Activated CD4-positive, alpha-beta memory T cell treated with anti-CD3 and anti-CD28 coated beads for 36 hours (primary cell): Measurements from ENCODE around the gene GALNT12. TPM values are rescaled to one million over a fixed set of nuclear protein-coding genes. Genes with fewer than 3 reads are reported as not detected.

ENCODE experiments used
- CTCF ChIA-PET: fragments of 350-600 bp; sonication (Branson Sonifier 250); formaldehyde crosslinking; loops from one replicate; lab custom pipeline; 2021; ENCODE audit warnings: antibody characterized with exemption, inconsistent platforms; lab: Charles Lee
- POLR2A ChIA-PET: fragments of 350-600 bp; sonication (Branson Sonifier 250); formaldehyde crosslinking; loops from one replicate; lab custom pipeline; 2021; ENCODE audit warnings: antibody characterized with exemption; lab: Charles Lee
- DNase-seq: peaks from one replicate; pipeline ENCODE4 v3.0.0-alpha.2; 2020
- H3K27ac Mint-ChIP-seq: one replicate; pipeline ENCODE4 v1.8.0; 2021; ENCODE audit warnings: mixed read lengths
- H3K27me3 Mint-ChIP-seq: one replicate; pipeline ENCODE4 v1.8.0; 2021; ENCODE audit warnings: mixed read lengths
- H3K36me3 Mint-ChIP-seq: one replicate; pipeline ENCODE4 v1.8.0; 2021; ENCODE audit warnings: mixed read lengths
- H3K4me1 Mint-ChIP-seq: one replicate; pipeline ENCODE4 v1.8.0; 2021; ENCODE audit warnings: low read depth, mixed read lengths
- H3K4me3 Mint-ChIP-seq: one replicate; pipeline ENCODE4 v1.8.0; 2021; ENCODE audit warnings: mild to moderate bottlenecking, mixed read lengths
- H3K9me3 Mint-ChIP-seq: one replicate; pipeline ENCODE4 v1.8.0; 2021; ENCODE audit warnings: mixed read lengths
- intact Hi-C: fragments of 100-400 bp; cut with micrococcal nuclease; formaldehyde crosslinking; loops from one replicate; pipeline ENCODE4 v1.15.1; 2023
- total RNA-seq, 2 experiments: library from RNA; stranded (reverse); gene quantifications; one replicate each; pipeline ENCODE4 v1.2.3, GENCODE V29; 2021

Gene GALNT12
- total RNA-seq, 2 experiments from 2014 or later, result 6.3 to 7.9 TPM

- POLR2A ChIA-PET, result no interaction called here
- Mint-ChIP-seq H3K4me1 (no peaks in the 10 kb centered on the region), H3K27me3 (no peaks in the 10 kb centered on the region), H3K27ac (no peak overlapping the region), H3K36me3 (peaks cover 12% of the 10 kb centered on the region), H3K9me3 (no peaks in the 10 kb centered on the region), H3K4me3 (no peak overlapping the region)
- no peak for DNase-seq
- CTCF ChIA-PET, result interaction anchor here (3.7 kb wide), 1 partner anchor 10 kb away, joined by 19 read pairs; no protein-coding TSS in a partner anchor
- intact Hi-C loops, result no loop called here
These were observed 22.4 kb upstream of the GALNT12 start for GRCh38 chr9:98784831-98785806.

GRCh38 chr9:98786750-98787510, 20.5 kb upstream of the GALNT12 start:
- Mint-ChIP-seq H3K27ac (no peak overlapping the region), H3K27me3 (no peaks in the 10 kb centered on the region), H3K9me3 (no peaks in the 10 kb centered on the region), H3K36me3 (peaks cover 13% of the 10 kb centered on the region), H3K4me3 (no peak overlapping the region), H3K4me1 (peaks cover 7% of the 10 kb centered on the region)
- ChIA-PET POLR2A (no interaction called here), CTCF (no interaction called here)
- no peak for DNase-seq
- intact Hi-C loops, result no loop called here

- Mint-ChIP-seq H3K27me3 (no peaks in the 10 kb centered on the region), H3K4me3 (no peak overlapping the region), H3K27ac (no peak overlapping the region), H3K36me3 (peaks cover 9% of the 10 kb centered on the region), H3K4me1 (peaks cover 11% of the 10 kb centered on the region), H3K9me3 (no peaks in the 10 kb centered on the region)
- POLR2A ChIA-PET, result no interaction called here
- no peak for DNase-seq
- CTCF ChIA-PET, result interaction anchor here (1.1 kb wide), 1 partner anchor 12 kb away, joined by 5 read pairs; no protein-coding TSS in a partner anchor
- intact Hi-C loops, result no loop called here
These were observed 19.6 kb upstream of the GALNT12 start for GRCh38 chr9:98787766-98788335.

GRCh38 chr9:98789483-98790133, 17.9 kb upstream of the GALNT12 start:
- POLR2A ChIA-PET, result no interaction called here
- no peak for DNase-seq
- peaks cover 2% of the 10 kb centered on the region for H3K36me3 Mint-ChIP-seq
- H3K4me1 Mint-ChIP-seq, result peaks cover 16% of the 10 kb centered on the region
- H3K27me3 Mint-ChIP-seq, result no peaks in the 10 kb centered on the region
- H3K27ac Mint-ChIP-seq, result no peak overlapping the region
- H3K4me3 Mint-ChIP-seq, result no peak overlapping the region
- no peaks in the 10 kb centered on the region for H3K9me3 Mint-ChIP-seq
- intact Hi-C loops, result loop anchor here (10.0 kb wide), 2 partner anchors 715 to 865 kb away; partner anchors contain the start of gene TRMO
- CTCF ChIA-PET, result interaction anchor here (0.9 to 3.6 kb wide), 2 partner anchors 253 to 473 kb away, joined by 3 to 19 read pairs; no protein-coding TSS in a partner anchor

- H3K36me3 Mint-ChIP-seq, result peaks cover 2% of the 10 kb centered on the region
- no peak overlapping the region for H3K4me3 Mint-ChIP-seq
- DNase-seq, result no peak
- H3K27me3 Mint-ChIP-seq, result no peaks in the 10 kb centered on the region
- POLR2A ChIA-PET, result no interaction called here
- no peaks in the 10 kb centered on the region for H3K9me3 Mint-ChIP-seq
- H3K4me1 Mint-ChIP-seq, result peaks cover 23% of the 10 kb centered on the region
- CTCF ChIA-PET, result interaction anchor here (0.5 to 4.6 kb wide), 6 partner anchors 11 to 539 kb away, joined by 3 to 25 read pairs (median 9); no protein-coding TSS in a partner anchor
- H3K27ac Mint-ChIP-seq, result no peak overlapping the region
- intact Hi-C loops, result loop anchor here (10.0 kb wide), 2 partner anchors 715 to 865 kb away; partner anchors contain the start of gene TRMO
These were observed 17.2 kb upstream of the GALNT12 start for GRCh38 chr9:98790134-98790841.

- Mint-ChIP-seq H3K9me3 (no peaks in the 10 kb centered on the region), H3K27ac (no peak overlapping the region), H3K4me3 (no peak overlapping the region), H3K27me3 (no peaks in the 10 kb centered on the region), H3K36me3 (peaks cover 2% of the 10 kb centered on the region), H3K4me1 (peaks cover 28% of the 10 kb centered on the region)
- peak; percentile 77 for DNase-seq
- intact Hi-C loops, result loop anchor here (1.0 to 10.0 kb wide), 3 partner anchors 476 to 866 kb away; partner anchors contain the start of gene TRMO
- ChIA-PET POLR2A (no interaction called here), CTCF (interaction anchor here (0.5 to 4.6 kb wide), 9 partner anchors 11 to 540 kb away, joined by 3 to 25 read pairs (median 5); no protein-coding TSS in a partner anchor)
These were observed 16.4 kb upstream of the GALNT12 start for GRCh38 chr9:98790842-98791607.

- no peaks in the 10 kb centered on the region for H3K9me3 Mint-ChIP-seq
- ChIA-PET CTCF (interaction anchor here (1.0 to 4.6 kb wide), 6 partner anchors 10 to 476 kb away, joined by 5 to 25 read pairs (median 13); no protein-coding TSS in a partner anchor), POLR2A (no interaction called here)
- no peak overlapping the region for H3K4me3 Mint-ChIP-seq
- intact Hi-C loops, result loop anchor here (1.0 to 10.0 kb wide), 3 partner anchors 477 to 867 kb away; partner anchors contain the start of gene TRMO
- H3K27ac Mint-ChIP-seq, result no peak overlapping the region
- DNase-seq, result no peak
- peaks cover 28% of the 10 kb centered on the region for H3K4me1 Mint-ChIP-seq
- no peaks in the 10 kb centered on the region for H3K27me3 Mint-ChIP-seq
- peaks cover 2% of the 10 kb centered on the region for H3K36me3 Mint-ChIP-seq
These were observed 15.6 kb upstream of the GALNT12 start for GRCh38 chr9:98791608-98792490.

- Mint-ChIP-seq H3K36me3 (peaks cover 2% of the 10 kb centered on the region), H3K9me3 (peaks cover 4% of the 10 kb centered on the region)
- POLR2A ChIA-PET, result interaction anchor here (0.5 to 1.0 kb wide), 3 partner anchors 9 to 536 kb away, joined by 3 to 5 read pairs (median 3); no protein-coding TSS in a partner anchor
These were observed 14.4 kb upstream of the GALNT12 start for GRCh38 chr9:98793031-98793430.

GRCh38 chr9:98794802-98795201, 12.7 kb upstream of the GALNT12 start:
- H3K4me3 Mint-ChIP-seq, result peak overlapping the region; percentile 60
- H3K36me3 Mint-ChIP-seq, result peaks cover 5% of the 10 kb centered on the region
- DNase-seq, result no peak
- ChIA-PET CTCF (interaction anchor here (0.6 to 1.0 kb wide), 2 partner anchors 12 to 272 kb away, joined by 3 to 4 read pairs; no protein-coding TSS in a partner anchor), POLR2A (no interaction called here)
- H3K4me1 Mint-ChIP-seq, result peaks cover 32% of the 10 kb centered on the region
- intact Hi-C loops, result loop anchor here (10.0 kb wide), 2 partner anchors 720 to 870 kb away; partner anchors contain the start of gene TRMO
- H3K9me3 Mint-ChIP-seq, result peaks cover 15% of the 10 kb centered on the region
- no peaks in the 10 kb centered on the region for H3K27me3 Mint-ChIP-seq
- no peak overlapping the region for H3K27ac Mint-ChIP-seq

More at GRCh38 chr9:98793031-98793430, 14.4 kb upstream of the GALNT12 start:
- DNase-seq, result no peak
- Mint-ChIP-seq H3K27ac (no peak overlapping the region), H3K4me1 (peaks cover 32% of the 10 kb centered on the region), H3K27me3 (no peaks in the 10 kb centered on the region), H3K4me3 (no peak overlapping the region)
- CTCF ChIA-PET, result interaction anchor here (3.0 to 4.6 kb wide), 4 partner anchors 9 to 477 kb away, joined by 12 to 25 read pairs (median 16); no protein-coding TSS in a partner anchor
- intact Hi-C loops, result loop anchor here (10.0 kb wide), 2 partner anchors 718 to 868 kb away; partner anchors contain the start of gene TRMO
